Urinary bladder (tissue), 4 donors: ENCODE measurements around the gene LRRN2. TPM values are rescaled to one million over a fixed set of nuclear protein-coding genes. Genes with fewer than 3 reads are reported as not detected.

ENCODE experiments used
- DNase-seq: peaks from one replicate; pipeline ENCODE4 v3.0.0-alpha.2; 2015; ENCODE audit errors: extremely low spot score
- H3K27ac ChIP-seq: one replicate; pipeline ENCODE4 v1.5.1; 2013; ENCODE audit warnings: low read depth, mild to moderate bottlenecking, moderate library complexity
- H3K36me3 ChIP-seq: one replicate; pipeline ENCODE4 v1.6.1; 2013; ENCODE audit warnings: mild to moderate bottlenecking, moderate library complexity; ENCODE audit not compliant: insufficient read depth
- H3K4me1 ChIP-seq: one replicate; pipeline ENCODE4 v1.6.1; 2013; ENCODE audit warnings: mild to moderate bottlenecking, moderate library complexity; ENCODE audit not compliant: insufficient read depth
- H3K4me3 ChIP-seq: one replicate; pipeline ENCODE4 v1.5.1; 2013; ENCODE audit warnings: low read depth, low read length
- whole genome bisulfite sequencing: extraction: QIAGEN DNeasy Blood & Tissue Kit; methylation state at CpG from one replicate; pipeline ENCODE4 v1.1.7; 2013; 5-methylcytosine and 5-hydroxymethylcytosine counted together
- polyA plus RNA-seq: library from polyadenylated mRNA; stranded (reverse); fragments of 200-250 nt; gene quantifications from one replicate; pipeline ENCODE4 v1.2.3, GENCODE V29; 2013
- total RNA-seq: library from RNA; depleted of rRNA; stranded (reverse); fragments of >200 nt; gene quantifications from one replicate; pipeline ENCODE4 v1.2.3, GENCODE V29; 2014
- donor health status: healthy with polysubstance abuse.
- donor health status: healthy.

The LRRN2 gene
- total and polyA plus RNA-seq, 2 donors = 0.90 to 1.8 TPM

DNA sequence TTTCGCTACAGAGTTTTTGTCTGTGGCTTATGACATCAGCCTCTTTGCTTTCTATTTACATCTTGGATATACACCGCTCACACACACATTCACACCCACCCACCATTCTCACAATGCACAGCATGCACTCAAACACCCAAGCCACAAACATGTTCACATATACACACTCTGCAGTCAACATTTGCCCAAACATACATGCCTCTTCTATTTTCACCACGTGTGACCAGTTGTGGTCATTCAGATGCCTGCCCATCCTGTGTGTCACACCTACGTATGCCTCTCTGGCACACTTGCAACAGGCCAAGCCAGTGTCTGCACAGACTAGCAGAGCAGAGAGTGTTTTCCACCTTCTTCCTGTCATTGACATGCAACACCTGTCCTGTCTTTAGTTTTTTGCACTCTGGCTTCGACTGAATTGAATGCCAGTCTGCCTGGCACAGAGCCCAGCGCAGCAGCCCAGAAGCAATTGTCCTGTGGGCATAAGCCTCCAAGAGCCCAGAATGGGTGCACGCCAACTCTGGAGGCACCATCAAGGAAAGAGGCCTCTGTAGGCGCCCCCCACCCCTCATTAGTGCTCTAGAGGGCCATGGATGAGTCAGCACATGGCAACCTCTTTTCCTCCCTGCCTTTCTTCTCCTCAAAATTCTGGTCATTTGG, 37.7 kb upstream of the LRRN2 start:
- DNase-seq = no peak
- Histone ChIP-seq H3K27ac (no peak overlapping the region), H3K36me3 (no peaks in the 10 kb centered on the region), H3K4me1 (no peaks in the 10 kb centered on the region), H3K4me3 (no peak overlapping the region)
- 74% methylated on average over 8 of the region's 8 CpGs for WGBS

GRCh38 chr1:204721373-204722055, 36.0 kb upstream of the LRRN2 start:
- no peak for DNase-seq
- Histone ChIP-seq H3K36me3 (no peaks in the 10 kb centered on the region), H3K27ac (no peak overlapping the region), H3K4me1 (no peaks in the 10 kb centered on the region), H3K4me3 (no peak overlapping the region)
- 69% methylated on average over 10 of the region's 10 CpGs for WGBS

GRCh38 chr1:204716660-204717059, 31.1 kb upstream of the LRRN2 start:
- DNase-seq = no peak
- H3K27ac ChIP-seq = no peak overlapping the region
- H3K4me3 ChIP-seq = no peak overlapping the region
- H3K36me3 ChIP-seq = no peaks in the 10 kb centered on the region
- H3K4me1 ChIP-seq = no peaks in the 10 kb centered on the region

- H3K4me1 ChIP-seq = no peaks in the 10 kb centered on the region
- H3K27ac ChIP-seq = no peak overlapping the region
- H3K36me3 ChIP-seq = no peaks in the 10 kb centered on the region
- no peak for DNase-seq
- no peak overlapping the region for H3K4me3 ChIP-seq
- 75% methylated on average over 12 of the region's 12 CpGs for WGBS
These were observed 29.4 kb upstream of the LRRN2 start for GRCh38 chr1:204714861-204715511.

- no peak for DNase-seq
- H3K4me1 ChIP-seq = no peaks in the 10 kb centered on the region
- no peak overlapping the region for H3K27ac ChIP-seq
- H3K36me3 ChIP-seq = no peaks in the 10 kb centered on the region
- H3K4me3 ChIP-seq = no peak overlapping the region
- 76% methylated on average over 6 of the region's 6 CpGs for WGBS
These were observed 28.8 kb upstream of the LRRN2 start for GRCh38 chr1:204714194-204714860.

- no peak for DNase-seq
- H3K4me3 ChIP-seq = no peak overlapping the region
- 54% methylated on average over 5 of the region's 5 CpGs for WGBS
- H3K4me1 ChIP-seq = no peaks in the 10 kb centered on the region
- no peaks in the 10 kb centered on the region for H3K36me3 ChIP-seq
- H3K27ac ChIP-seq = no peak overlapping the region
These were observed 28.0 kb upstream of the LRRN2 start for GRCh38 chr1:204713541-204713940.

GRCh38 chr1:204712708-204713430, 27.3 kb upstream of the LRRN2 start:
- no peak overlapping the region for H3K27ac ChIP-seq

GRCh38 chr1:204711947-204712701, 26.6 kb upstream of the LRRN2 start:
- Histone ChIP-seq H3K27ac (no peak overlapping the region), H3K4me1 (no peaks in the 10 kb centered on the region), H3K4me3 (no peak overlapping the region), H3K36me3 (no peaks in the 10 kb centered on the region)
- no peak for DNase-seq
- WGBS = 20% methylated on average over 23 of the region's 23 CpGs

More at GRCh38 chr1:204712708-204713430, 27.3 kb upstream of the LRRN2 start:
- Histone ChIP-seq H3K36me3 (no peaks in the 10 kb centered on the region), H3K4me1 (no peaks in the 10 kb centered on the region), H3K4me3 (no peak overlapping the region)
- WGBS = 80% methylated on average over 4 of the region's 4 CpGs
- DNase-seq = no peak

- Histone ChIP-seq H3K36me3 (no peaks in the 10 kb centered on the region), H3K4me1 (no peaks in the 10 kb centered on the region), H3K27ac (no peak overlapping the region), H3K4me3 (no peak overlapping the region)
- no peak for DNase-seq
- WGBS = 51% methylated on average over 16 of the region's 16 CpGs
These were observed 25.8 kb upstream of the LRRN2 start for GRCh38 chr1:204711103-204711946.

- Histone ChIP-seq H3K4me3 (no peak overlapping the region), H3K27ac (no peak overlapping the region), H3K36me3 (no peaks in the 10 kb centered on the region), H3K4me1 (no peaks in the 10 kb centered on the region)
- DNase-seq = no peak
- 71% methylated on average over 11 of the region's 11 CpGs for WGBS
These were observed 24.7 kb upstream of the LRRN2 start for GRCh38 chr1:204709960-204710912.

GRCh38 chr1:204709021-204709420, 23.5 kb upstream of the LRRN2 start:
- Histone ChIP-seq H3K4me1 (no peaks in the 10 kb centered on the region), H3K4me3 (no peak overlapping the region), H3K27ac (no peak overlapping the region), H3K36me3 (no peaks in the 10 kb centered on the region)
- DNase-seq = no peak
- 84% methylated on average over 3 of the region's 3 CpGs for WGBS
